KMS-11 (cell line): ENCODE results near the gene PRDM10.
A peak's percentile ranks its signal among the peaks of the same experiment; 100 is the strongest.

Experiments
- H2AFZ ChIP-seq: fragments of 200-600 bp; sonication (generic); 2 replicates; pipeline ENCODE4 v1.6.1; 2016; ENCODE audit warnings: antibody characterized with exemption, mixed run types, low read depth
- H3K27ac ChIP-seq: fragments of 200-600 bp; sonication (generic); 2 replicates; pipeline ENCODE4 v1.6.1; 2016; ENCODE audit warnings: mild to moderate bottlenecking, mixed run types
- H3K27me3 ChIP-seq: fragments of 200-600 bp; sonication (generic); 2 replicates; pipeline ENCODE4 v1.6.1; 2017; ENCODE audit warnings: mild to moderate bottlenecking, low read depth, mixed run types, moderate library complexity; ENCODE audit not compliant: insufficient read depth
- H3K36me3 ChIP-seq: fragments of 200-600 bp; sonication (generic); 2 replicates; pipeline ENCODE4 v1.6.1; 2017; ENCODE audit warnings: mild to moderate bottlenecking, mixed run types; ENCODE audit not compliant: insufficient read depth
- H3K4me1 ChIP-seq: fragments of 200-600 bp; sonication (generic); 2 replicates; pipeline ENCODE4 v1.6.1; 2016; ENCODE audit warnings: mild to moderate bottlenecking, low read depth, mixed run types; ENCODE audit not compliant: poor library complexity, severe bottlenecking
- H3K4me2 ChIP-seq: fragments of 200-600 bp; sonication (generic); 2 replicates; pipeline ENCODE4 v1.7.0; 2016; ENCODE audit warnings: mild to moderate bottlenecking, mixed run types
- H3K4me3 ChIP-seq: fragments of 200-600 bp; sonication (generic); IDR thresholded peaks from 2 replicates; pipeline ENCODE4 v1.6.1; 2017; ENCODE audit warnings: low read depth, low read length, mixed read lengths; ENCODE audit not compliant: insufficient read depth
- H3K79me2 ChIP-seq: fragments of 200-600 bp; sonication (generic); 2 replicates; pipeline ENCODE4 v1.6.1; 2016; ENCODE audit warnings: low read depth, mixed run types; ENCODE audit not compliant: insufficient read depth
- H3K9ac ChIP-seq: fragments of 200-600 bp; sonication (generic); 2 replicates; pipeline ENCODE4 v1.6.1; 2016; ENCODE audit warnings: mild to moderate bottlenecking, mixed run types
- H4K20me1 ChIP-seq: fragments of 200-600 bp; sonication (generic); 2 replicates; pipeline ENCODE4 v1.6.1; 2016; ENCODE audit warnings: mild to moderate bottlenecking, mixed run types; ENCODE audit not compliant: insufficient read depth
- CTCF ChIP-seq: fragments of 200-600 bp; sonication (generic); conservative IDR thresholded peaks from 2 replicates; pipeline ENCODE4 v1.6.1; 2017; ENCODE audit warnings: low read depth, mild to moderate bottlenecking, antibody characterized with exemption, low read length, moderate library complexity, mixed read lengths

Gene PRDM10

DNA sequence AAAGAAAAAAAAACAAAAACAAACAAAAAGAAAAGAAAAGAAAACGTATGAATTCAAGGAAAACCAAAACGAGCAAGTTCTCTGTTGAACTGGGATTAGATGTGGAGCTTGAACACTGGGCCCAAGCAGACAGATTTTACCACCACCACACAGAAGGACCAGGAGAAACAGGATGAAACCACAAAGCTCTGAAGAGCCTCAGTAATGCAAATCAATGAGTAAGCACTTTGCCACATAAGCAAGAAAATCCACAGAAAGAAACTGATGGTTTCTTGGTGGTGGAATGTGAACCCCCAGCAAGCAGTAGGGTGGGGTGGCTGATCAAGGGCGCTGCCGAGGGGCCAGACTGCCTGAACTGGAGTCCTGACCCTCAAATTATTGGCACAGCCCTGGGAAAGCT lies 56.4 kb downstream of the PRDM10 start:
- peak overlapping the region; percentile 38; the same call in 1 of the 2 replicates for H2AFZ ChIP-seq
- H3K27me3 ChIP-seq: no peaks in the 10 kb centered on the region
- H3K9ac ChIP-seq: peak overlapping the region; percentile 32; the same call in 1 of the 2 replicates
- peaks cover 52% of the 10 kb centered on the region for H3K4me1 ChIP-seq
- H3K4me2 ChIP-seq: peak overlapping the region; percentile 36; the same call in 1 of the 2 replicates
- no peak overlapping the region for H3K4me3 ChIP-seq
- H3K27ac ChIP-seq: peak overlapping the region; percentile 45
- no peaks in the 10 kb centered on the region for H4K20me1 ChIP-seq
- no peak for TF ChIP-seq CTCF
- no peaks in the 10 kb centered on the region for H3K79me2 ChIP-seq
- H3K36me3 ChIP-seq: no peaks in the 10 kb centered on the region

GRCh38 chr11:129945373-129945772 lies 57.3 kb downstream of the PRDM10 start:
- no peaks in the 10 kb centered on the region for H3K27me3 ChIP-seq
- peaks cover 51% of the 10 kb centered on the region for H3K4me1 ChIP-seq
- no peaks in the 10 kb centered on the region for H3K79me2 ChIP-seq
- no peak for TF ChIP-seq CTCF
- no peak overlapping the region for H3K4me3 ChIP-seq
- no peak overlapping the region for H2AFZ ChIP-seq
- H3K27ac ChIP-seq: no peak overlapping the region; the same call in 1 of the 2 replicates
- peak overlapping the region; percentile 36; the same call in 1 of the 2 replicates for H3K4me2 ChIP-seq
- no peaks in the 10 kb centered on the region for H4K20me1 ChIP-seq
- no peaks in the 10 kb centered on the region for H3K36me3 ChIP-seq
- no peak overlapping the region for H3K9ac ChIP-seq

DNA sequence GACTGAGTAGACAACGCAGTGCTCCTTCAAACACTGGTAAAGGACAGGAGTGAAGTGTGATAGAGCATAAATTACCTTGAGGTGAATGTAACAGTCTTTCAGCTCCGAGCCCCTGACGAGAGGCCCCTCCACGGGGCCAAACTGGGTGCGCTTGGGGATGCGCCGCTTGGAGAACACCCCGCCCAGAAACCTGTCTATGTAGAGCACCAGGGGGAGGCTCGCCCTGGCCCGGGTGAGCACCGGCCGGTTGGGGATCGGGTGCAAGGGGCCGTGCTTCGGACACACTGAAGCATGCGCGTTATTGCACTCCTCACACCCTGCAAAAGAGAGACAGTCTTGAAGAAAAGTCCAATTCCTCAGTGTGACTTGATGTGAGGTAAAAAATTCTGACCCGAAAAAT lies 57.9 kb downstream of the PRDM10 start:
- Histone ChIP-seq H3K4me2 (no peak overlapping the region), H3K27ac (no peak overlapping the region), H3K36me3 (no peaks in the 10 kb centered on the region), H3K4me1 (peaks cover 44% of the 10 kb centered on the region), H3K9ac (no peak overlapping the region), H2AFZ (no peak overlapping the region), H3K79me2 (no peaks in the 10 kb centered on the region), H3K27me3 (no peaks in the 10 kb centered on the region), H3K4me3 (no peak overlapping the region), H4K20me1 (no peaks in the 10 kb centered on the region)
- no peak for TF ChIP-seq CTCF

DNA sequence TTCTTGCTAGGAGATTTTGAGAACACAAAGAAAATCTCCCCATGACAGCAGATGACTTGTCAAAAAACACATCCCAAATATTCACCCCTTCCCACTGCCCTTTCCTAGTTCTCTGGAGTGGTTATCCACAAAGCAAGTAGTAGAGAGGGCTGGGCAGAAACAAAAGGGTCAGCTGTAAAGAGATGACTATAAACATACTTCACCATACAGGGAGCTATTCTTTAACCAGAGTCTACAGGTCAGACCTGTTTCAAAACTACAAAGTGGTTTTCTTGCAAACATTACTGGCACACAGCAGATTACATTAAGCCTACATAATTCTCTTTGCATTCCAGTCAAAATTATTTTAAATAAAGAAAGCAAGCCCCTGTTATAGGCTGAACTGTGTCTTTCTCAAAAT lies 59.6 kb downstream of the PRDM10 start:
- no peak overlapping the region for H3K4me2 ChIP-seq

More for the DNA sequence above, 59.6 kb downstream of the PRDM10 start:
- Histone ChIP-seq H2AFZ (no peak overlapping the region), H3K27ac (no peak overlapping the region), H3K79me2 (no peaks in the 10 kb centered on the region), H3K4me1 (peaks cover 29% of the 10 kb centered on the region), H3K27me3 (no peaks in the 10 kb centered on the region), H3K9ac (no peak overlapping the region), H3K4me3 (no peak overlapping the region), H4K20me1 (no peaks in the 10 kb centered on the region), H3K36me3 (no peaks in the 10 kb centered on the region)
- no peak for TF ChIP-seq CTCF
